HG02885 (cell line): ENCODE measurements around the gene HLA-DOA.

ENCODE experiments used
- ATAC-seq: cut with Tn5 transposase; IDR thresholded peaks from one replicate; pipeline ENCODE4 v1.9.1; 2021; ENCODE audit warnings: mild to moderate bottlenecking; ENCODE audit not compliant: unreplicated experiment, poor library complexity

Gene HLA-DOA

DNA sequence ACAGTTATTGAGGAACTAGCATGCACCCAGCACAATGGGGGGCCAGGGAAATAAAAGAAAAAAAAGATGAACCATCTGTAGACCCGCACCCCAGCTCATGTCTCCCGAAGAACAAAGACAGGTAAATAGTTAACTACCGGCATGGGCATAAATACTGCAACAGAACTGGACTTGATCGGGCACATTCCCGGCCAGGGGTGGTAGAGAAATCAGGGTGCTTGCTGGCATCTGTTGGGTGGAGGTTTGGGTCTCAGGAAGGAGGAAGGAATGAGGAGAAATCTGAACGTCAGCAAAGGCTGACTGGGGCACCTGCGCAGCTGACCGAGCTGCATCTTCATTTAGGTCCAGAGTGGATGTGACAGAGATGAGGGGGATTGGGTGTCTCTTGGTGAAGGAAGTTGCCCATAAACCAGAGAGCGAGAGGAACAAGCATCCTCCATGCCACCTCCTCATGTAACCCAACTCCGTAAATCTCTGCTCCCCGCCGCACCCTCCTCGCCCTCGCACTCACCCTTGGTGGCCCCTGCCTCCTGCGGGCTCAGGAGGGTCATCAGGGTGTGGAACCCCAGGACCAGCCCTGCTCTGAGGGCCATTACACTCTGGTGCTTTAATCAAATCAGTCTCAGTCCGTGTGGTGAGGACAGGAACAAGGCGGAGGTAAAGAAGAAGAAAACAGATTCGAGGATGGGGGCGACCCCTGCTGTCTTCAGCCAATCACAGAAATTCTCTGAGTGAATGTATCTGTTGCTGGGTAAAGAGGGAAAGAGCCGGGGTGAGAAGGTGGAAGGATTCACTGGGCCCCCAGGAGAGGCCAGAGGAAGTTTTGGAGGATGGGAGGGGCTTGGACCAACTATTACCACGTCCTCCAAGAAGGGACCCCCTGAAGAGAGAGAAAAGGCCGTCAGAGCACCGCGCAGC lies at the start of gene HLA-DOA:
Gene HLA-DOA, minus strand, starts transcription at position 648 of the 918 bp plus-strand sequence.
- ATAC-seq = peak; percentile 89

DNA sequence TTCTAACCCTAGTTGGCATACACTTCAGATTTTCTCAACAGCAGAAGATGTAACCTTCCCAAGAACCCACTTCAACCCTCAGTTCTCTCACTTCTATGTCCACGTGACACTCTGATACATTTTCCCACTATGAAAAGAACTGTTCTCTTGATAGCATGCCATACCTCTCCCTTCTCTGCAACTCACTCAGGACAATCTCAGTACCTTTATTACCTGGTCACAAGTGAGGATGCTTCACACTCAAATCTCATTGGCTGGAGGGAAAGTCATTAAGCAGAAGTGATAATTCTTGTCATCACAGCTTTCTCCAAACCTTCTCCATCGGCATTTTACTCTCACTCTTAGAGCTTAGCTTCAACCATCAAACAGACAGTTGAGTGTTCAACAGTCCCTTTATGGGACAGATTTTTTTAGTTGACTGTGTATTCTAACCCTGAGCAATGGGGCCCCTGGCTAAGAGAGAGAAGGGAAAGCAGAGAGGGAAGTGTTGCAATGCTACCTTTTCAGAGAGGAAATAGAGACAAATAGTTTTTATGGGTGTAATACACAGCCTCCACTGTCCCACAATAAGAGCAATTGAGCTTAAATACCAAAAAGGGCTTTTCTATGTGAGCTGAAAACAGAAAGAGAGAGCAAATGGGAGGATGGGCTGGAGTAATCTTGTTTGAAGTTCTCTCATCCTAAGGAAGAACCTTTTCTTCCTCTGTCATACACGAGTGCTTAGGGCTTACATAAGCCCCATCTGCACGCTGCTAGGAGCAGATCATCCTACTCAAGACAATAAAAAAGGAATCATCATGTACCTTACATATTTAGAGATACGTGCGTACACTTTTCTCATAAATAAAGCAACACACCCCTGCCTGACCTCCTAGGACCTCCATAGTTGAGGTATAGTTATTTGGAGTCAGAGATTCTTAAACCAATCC lies 48.1 kb upstream of the HLA-DOA start:
- no peak for ATAC-seq

GRCh38 chr6:33053230-33053629 lies 43.8 kb upstream of the HLA-DOA start:
- ATAC-seq = no peak

GRCh38 chr6:33052627-33053026 lies 43.2 kb upstream of the HLA-DOA start:
- no peak for ATAC-seq

- no peak for ATAC-seq
Measured at GRCh38 chr6:33050014-33050810, 40.8 kb upstream of the HLA-DOA start.

DNA sequence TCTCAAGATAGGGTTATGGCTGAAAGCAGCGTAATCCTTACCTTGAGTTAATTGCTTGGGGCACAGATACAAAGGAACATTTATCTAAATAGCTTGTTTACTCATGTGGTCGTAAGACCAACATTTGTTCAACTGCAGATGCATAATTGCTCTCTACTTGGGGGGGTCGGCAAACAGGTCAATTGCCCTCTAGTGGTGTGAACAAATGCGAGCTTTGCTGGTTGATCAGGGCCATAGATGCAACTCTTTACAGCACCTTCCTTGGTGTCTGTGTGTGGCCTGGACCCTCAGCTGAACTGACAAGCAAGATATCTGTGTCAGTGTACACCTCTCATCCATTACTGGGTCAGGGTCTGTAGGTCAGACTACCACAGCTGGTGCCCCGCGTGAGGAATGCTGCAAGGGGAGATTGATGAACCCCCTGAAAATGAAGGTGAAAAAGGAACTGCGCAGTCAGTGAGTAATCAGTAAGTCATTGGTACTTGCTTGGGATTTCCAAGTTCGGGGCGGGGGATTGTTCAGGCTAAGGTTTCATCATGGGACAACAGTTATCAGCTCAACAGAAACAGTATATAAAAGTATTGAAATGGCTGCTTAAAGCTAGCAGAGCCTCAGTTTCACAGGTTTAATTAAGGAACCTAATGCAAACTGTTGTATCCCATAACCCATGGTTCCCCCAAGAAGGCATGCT lies 40.1 kb upstream of the HLA-DOA start:
- no peak for ATAC-seq

DNA sequence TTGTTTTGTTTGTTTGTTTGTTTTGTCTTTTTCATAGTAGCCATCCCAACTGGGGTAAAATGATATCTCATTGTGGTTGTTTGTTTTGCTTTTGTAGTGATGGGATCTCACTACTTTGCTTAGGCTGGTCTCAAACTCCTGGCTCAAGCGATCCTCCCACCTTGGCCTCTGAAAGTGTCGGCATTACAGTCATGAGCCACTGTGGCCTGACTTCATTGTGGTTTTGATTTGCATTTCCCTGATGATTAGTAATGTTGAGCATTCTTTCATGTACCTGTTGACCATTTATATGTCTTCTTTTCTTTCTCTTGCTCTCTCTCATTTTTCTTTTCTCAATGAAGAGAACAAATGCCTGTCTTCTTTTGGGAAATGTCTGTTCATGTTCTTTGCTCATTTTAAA lies 30.8 kb upstream of the HLA-DOA start:
- ATAC-seq = no peak

GRCh38 chr6:33036535-33036934 lies 27.1 kb upstream of the HLA-DOA start:
- ATAC-seq = no peak

- ATAC-seq = no peak
Measured at GRCh38 chr6:33034554-33034953, 25.2 kb upstream of the HLA-DOA start.

GRCh38 chr6:33030245-33030644 lies 20.9 kb upstream of the HLA-DOA start:
- no peak for ATAC-seq

- ATAC-seq = peak; percentile 76
Measured at GRCh38 chr6:33029328-33030184, 20.2 kb upstream of the HLA-DOA start.

DNA sequence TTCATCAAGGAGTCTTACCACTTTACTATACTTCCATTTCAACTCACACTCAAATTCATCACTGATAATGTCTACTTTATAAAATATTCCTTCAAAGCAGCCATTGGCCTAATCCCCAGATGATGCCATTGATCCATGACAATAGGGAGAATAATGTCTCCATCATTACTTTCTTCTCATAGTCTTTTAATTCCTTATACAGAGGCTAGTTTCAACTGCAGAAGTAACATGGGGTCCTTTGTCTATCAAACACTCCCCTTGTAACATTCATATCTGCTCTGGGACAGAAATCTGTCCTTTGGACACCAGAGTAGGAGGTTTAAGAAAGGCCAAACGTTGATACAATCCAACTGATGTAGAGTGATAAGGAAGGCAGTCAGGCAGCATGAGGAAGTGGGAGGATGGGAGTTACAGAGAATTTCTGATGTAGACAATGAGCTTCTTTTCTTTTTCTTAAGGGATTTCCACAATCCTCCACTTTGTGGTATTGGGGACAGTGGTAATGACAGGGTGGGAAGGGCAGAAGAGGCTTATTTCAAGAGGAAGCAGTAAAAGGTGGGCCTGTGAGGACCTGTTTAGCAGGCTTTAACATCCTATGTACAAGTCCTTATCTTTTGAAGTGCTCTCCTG lies 18.9 kb upstream of the HLA-DOA start:
- no peak for ATAC-seq

GRCh38 chr6:33024521-33024920 lies 15.1 kb upstream of the HLA-DOA start:
- no peak for ATAC-seq

DNA sequence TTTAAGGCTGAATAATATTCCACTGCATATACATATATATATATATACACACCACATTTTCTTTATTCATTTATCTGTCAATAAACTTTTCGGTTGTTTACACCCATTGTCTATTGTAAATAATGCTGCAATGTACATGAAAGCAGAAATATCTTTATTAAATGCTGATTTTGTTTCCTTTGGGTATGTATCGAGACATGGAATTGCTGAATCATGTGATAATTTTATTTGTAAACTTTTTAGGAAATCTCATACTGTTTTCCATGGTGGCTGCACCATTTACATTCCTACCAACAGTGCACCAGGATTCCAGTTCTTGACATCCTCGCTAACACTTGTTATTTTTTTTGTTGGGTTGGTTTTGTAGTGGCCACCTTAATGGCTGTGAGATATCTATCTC lies 14.1 kb upstream of the HLA-DOA start:
- no peak for ATAC-seq

- ATAC-seq = no peak
Measured at GRCh38 chr6:33021917-33022316, 12.5 kb upstream of the HLA-DOA start.

- ATAC-seq = no peak
Measured at GRCh38 chr6:33019372-33019771, 10.0 kb upstream of the HLA-DOA start.

- peak; percentile 85 for ATAC-seq
Measured at GRCh38 chr6:33018904-33019303, 9.5 kb upstream of the HLA-DOA start.

- no peak for ATAC-seq
Measured at GRCh38 chr6:33018418-33018817, 9.0 kb upstream of the HLA-DOA start.
